ENCODE results near the gene MYO3B. TPM values are rescaled to one million over a fixed set of nuclear protein-coding genes. Genes with fewer than 3 reads are reported as not detected.

Gene MYO3B
- total RNA-seq, 4 donors from 2014 or later = 0.34 to 0.95 (median 0.89) TPM

DNA sequence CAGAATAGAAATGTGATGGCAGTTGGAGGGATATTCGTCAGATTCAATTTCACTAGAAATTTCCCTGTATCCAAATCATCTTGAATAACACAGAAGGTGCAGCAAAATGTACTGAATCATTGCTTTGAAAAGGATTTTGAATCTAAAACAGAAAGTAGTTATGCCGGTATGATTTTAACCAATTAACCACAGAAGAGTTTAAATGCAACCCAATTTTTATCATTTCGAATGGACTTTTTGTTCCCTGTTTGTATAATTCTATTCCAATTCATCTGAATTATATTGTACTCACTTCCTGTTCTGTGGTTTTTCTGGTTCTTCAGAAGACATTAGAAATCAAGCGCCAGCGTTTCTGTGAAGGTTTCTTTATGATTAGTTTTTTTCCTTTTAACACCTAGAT is 190.4 kb downstream of the MYO3B start:
- Histone ChIP-seq H3K9me3 (no peaks in the 10 kb centered on the region), H3K27me3 (peaks cover 62% of the 10 kb centered on the region), H3K36me3 (no peaks in the 10 kb centered on the region), H3K27ac (no peak overlapping the region), H3K4me3 (no peak overlapping the region), H3K4me1 (no peaks in the 10 kb centered on the region)
- DNase-seq (ENCODE audit: low spot score in 2 of 2) = no peak
- WGBS = 59% methylated on average over 5 of the region's 5 CpGs
- no peak for TF ChIP-seq POLR2A (IDR thresholded peaks at IDR 0.05)
- no peak for TF ChIP-seq EP300 (IDR thresholded peaks at IDR 0.05)
- no peak for TF ChIP-seq CTCF (IDR thresholded peaks at IDR 0.05)
- TF ChIP-seq POLR2AphosphoS5 (IDR thresholded peaks at IDR 0.05) = no peak

- H3K36me3 ChIP-seq = no peaks in the 10 kb centered on the region
- WGBS = 94% methylated on average over 2 of the region's 2 CpGs
- DNase-seq (ENCODE audit: low spot score in 2 of 2) = no peak
- no peak for TF ChIP-seq POLR2AphosphoS5 (IDR thresholded peaks at IDR 0.05)
- no peak for TF ChIP-seq EP300 (IDR thresholded peaks at IDR 0.05)
- no peak for TF ChIP-seq CTCF (IDR thresholded peaks at IDR 0.05)
- TF ChIP-seq POLR2A (IDR thresholded peaks at IDR 0.05) = no peak
- no peaks in the 10 kb centered on the region for H3K4me1 ChIP-seq
- no peaks in the 10 kb centered on the region for H3K9me3 ChIP-seq
- H3K27ac ChIP-seq = no peak overlapping the region
- no peak overlapping the region for H3K4me3 ChIP-seq
- H3K27me3 ChIP-seq = peaks cover 58% of the 10 kb centered on the region
Observed at GRCh38 chr2:170369228-170369627, 191.3 kb downstream of the MYO3B start.

GRCh38 chr2:170369894-170370293 is 191.9 kb downstream of the MYO3B start:
- Histone ChIP-seq H3K36me3 (no peaks in the 10 kb centered on the region), H3K27ac (no peak overlapping the region), H3K9me3 (no peaks in the 10 kb centered on the region), H3K4me1 (no peaks in the 10 kb centered on the region), H3K4me3 (no peak overlapping the region), H3K27me3 (peaks cover 53% of the 10 kb centered on the region)
- no peak for TF ChIP-seq EP300 (IDR thresholded peaks at IDR 0.05)
- 40% methylated on average over 1 of the region's 1 CpG for WGBS
- DNase-seq (ENCODE audit: low spot score in 2 of 2) = no peak

DNA sequence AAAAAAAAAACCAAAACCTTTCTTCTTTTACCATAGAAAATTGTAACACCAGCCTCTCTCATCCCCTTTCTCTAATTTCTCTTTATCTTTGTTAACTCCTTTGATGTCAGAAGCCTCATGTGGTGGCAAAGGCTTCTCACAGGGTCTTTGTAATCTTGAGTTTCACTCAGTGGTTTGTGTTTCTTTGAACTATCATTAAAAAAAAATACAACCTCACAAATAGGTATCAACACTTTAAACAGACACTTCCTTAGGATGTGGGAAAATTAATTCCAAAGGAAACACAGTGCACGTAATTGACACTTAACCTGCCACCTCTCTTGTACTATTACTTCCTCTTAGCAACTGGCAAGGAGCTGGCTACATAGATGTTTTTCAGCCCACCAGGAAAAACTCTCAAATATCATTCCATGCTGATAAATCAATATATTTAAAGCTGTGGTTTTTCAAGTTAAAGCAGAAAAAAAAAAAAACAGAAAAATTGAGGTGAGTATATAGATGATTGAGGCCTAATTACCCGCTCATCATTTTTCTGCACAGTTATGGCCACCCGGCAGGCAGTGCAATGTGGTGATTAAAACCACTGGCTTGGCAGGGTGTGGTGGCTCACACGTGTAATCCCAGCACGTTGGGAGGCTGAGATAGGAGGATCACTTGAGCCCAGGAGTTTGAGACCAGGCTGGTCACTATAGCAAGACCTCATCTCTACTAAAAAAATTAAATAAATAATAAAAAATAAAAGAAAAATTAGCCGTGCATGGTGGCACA is 193.5 kb downstream of the MYO3B start:
- TF ChIP-seq POLR2A (IDR thresholded peaks at IDR 0.05) = no peak
- TF ChIP-seq CTCF (IDR thresholded peaks at IDR 0.05) = no peak
- TF ChIP-seq EP300 (IDR thresholded peaks at IDR 0.05) = no peak
- TF ChIP-seq POLR2AphosphoS5 (IDR thresholded peaks at IDR 0.05) = no peak
- Histone ChIP-seq H3K36me3 (no peaks in the 10 kb centered on the region), H3K9me3 (no peaks in the 10 kb centered on the region), H3K27ac (no peak overlapping the region), H3K4me1 (peaks cover 4% of the 10 kb centered on the region), H3K4me3 (no peak overlapping the region), H3K27me3 (peaks cover 38% of the 10 kb centered on the region)
- no peak for DNase-seq (ENCODE audit: low spot score in 2 of 2)
- WGBS = 73% methylated on average over 6 of the region's 6 CpGs

DNA sequence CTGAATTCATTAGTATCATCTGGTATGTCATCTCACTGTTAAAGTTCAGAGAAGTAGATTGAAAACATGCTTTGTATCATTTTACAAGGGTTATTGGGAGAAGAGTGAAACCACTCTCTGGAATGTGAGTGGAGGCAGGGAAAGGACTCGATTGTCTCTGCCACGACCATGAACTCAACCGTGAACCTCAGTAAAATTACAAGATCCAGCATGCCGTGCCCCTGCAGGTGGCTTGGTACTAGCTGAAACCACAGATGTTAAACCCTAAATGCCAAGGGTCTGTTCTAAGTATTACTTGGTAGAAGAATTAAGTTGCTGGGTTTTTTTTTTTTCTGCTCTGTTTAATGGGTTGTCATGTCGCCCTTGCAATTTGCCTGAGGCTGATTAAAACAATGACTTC is 197.2 kb downstream of the MYO3B start:
- Histone ChIP-seq H3K27ac (no peak overlapping the region), H3K4me1 (peaks cover 4% of the 10 kb centered on the region), H3K9me3 (no peaks in the 10 kb centered on the region), H3K36me3 (no peaks in the 10 kb centered on the region), H3K4me3 (no peak overlapping the region), H3K27me3 (peaks cover 4% of the 10 kb centered on the region)
- 24% methylated on average over 5 of the region's 5 CpGs for WGBS
- DNase-seq (ENCODE audit: low spot score in 2 of 2) = no peak
- TF ChIP-seq POLR2AphosphoS5 (IDR thresholded peaks at IDR 0.05) = no peak
- no peak for TF ChIP-seq CTCF (IDR thresholded peaks at IDR 0.05)
- TF ChIP-seq EP300 (IDR thresholded peaks at IDR 0.05) = no peak
- no peak for TF ChIP-seq POLR2A (IDR thresholded peaks at IDR 0.05)
